HG03354 (cell line): ENCODE data around the gene DCDC2B.

Source experiments
- ATAC-seq: cut with Tn5 transposase; IDR thresholded peaks from one replicate; pipeline ENCODE4 v1.9.1; 2021; ENCODE audit warnings: mild to moderate bottlenecking; ENCODE audit not compliant: unreplicated experiment, poor library complexity, severe bottlenecking

DCDC2B gene

DNA sequence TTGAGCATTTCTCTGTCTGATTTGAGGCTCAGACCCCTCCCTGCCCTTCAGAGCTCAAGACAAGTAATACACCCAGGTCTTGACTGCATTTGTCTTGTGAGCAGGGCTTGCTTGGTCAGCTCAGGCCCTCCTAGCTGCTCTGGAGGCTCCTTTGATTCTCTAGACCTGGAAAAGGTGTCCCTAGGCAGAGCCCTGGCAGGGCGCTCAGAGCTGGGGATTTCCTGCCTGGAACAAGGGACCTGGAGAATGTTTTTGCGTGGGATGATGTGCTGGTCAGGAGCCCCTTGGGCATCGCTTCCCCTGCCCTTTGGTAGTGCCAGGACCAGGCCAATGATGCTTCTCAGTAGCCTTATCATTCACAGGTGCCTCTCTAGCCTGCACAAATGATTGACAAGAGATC lies 13.4 kb upstream of the DCDC2B start:
- no peak for ATAC-seq

DNA sequence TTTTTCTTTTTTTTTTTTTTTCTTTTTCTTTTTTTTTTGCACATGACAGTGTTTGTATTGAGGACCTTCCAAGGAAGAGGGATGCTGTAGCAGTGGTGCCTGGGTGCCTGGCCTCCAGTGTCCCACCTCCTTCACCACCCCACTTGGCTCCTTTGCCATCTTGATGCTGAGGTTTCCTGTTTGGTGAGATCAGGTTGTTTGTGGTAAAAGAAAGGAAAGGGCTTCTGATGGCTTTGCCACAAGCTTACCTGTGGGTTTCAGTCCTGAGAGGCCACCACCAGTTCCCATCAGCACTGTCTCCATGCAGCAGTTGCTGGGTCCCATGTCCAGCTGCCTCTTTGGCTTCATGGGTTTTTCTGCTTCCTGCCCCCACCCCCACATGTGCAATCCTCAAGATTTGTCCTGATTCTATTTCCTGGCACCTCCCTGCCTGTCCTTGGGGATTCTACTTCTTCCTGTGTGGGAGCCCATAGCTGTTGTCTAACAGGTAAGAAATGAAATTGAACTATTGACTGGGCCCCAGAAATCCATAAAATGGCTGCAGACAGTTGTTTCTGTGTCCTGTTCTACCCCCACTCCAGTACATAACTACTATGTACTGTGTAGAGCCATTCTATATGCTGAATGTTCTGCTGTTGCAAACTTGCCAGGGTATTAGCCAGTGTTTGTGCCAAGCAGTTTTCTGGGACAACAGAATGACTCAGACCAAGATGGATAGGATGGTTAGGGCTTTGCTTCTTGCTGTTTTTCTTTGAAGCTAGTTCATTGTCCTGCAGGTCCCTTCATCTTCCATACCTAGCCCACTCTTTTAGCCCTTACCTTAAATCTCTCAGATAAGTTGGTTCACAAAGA lies 12.7 kb upstream of the DCDC2B start:
- ATAC-seq = no peak

DNA sequence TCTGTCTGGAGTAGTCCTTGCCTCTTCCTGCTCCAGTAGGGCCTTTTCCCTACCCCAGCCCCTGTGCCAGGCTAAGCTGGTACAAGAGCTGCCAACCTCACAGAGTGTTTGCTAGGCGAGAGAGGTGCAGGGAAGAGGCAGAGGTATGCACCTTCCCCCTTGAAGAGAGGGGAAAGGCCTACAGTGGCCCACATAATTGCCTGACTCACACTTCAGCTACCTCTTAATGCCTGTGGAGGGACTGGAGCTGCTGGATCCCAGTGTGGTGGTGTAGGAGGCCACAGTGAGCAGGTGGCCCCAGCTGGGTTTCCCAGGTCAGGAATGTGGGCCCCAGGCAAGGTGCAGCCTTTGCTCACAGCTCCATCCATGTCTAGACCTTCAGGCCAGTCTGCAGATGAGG lies 11.8 kb upstream of the DCDC2B start:
- no peak for ATAC-seq

DNA sequence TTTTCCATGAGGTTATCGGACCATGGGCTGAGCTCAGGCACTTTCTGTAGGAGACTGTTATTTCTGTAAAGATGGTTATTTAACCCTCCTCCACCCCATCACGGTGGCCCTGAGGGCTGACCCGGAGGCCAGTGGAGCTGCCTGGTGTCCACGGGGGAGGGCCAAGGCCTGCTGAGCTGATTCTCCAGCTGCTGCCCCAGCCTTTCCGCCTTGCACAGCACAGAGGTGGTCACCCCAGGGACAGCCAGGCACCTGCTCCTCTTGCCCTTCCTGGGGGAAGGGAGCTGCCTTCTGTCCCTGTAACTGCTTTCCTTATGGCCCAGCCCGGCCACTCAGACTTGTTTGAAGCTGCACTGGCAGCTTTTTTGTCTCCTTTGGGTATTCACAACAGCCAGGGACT lies 11.1 kb upstream of the DCDC2B start:
- no peak for ATAC-seq

DNA sequence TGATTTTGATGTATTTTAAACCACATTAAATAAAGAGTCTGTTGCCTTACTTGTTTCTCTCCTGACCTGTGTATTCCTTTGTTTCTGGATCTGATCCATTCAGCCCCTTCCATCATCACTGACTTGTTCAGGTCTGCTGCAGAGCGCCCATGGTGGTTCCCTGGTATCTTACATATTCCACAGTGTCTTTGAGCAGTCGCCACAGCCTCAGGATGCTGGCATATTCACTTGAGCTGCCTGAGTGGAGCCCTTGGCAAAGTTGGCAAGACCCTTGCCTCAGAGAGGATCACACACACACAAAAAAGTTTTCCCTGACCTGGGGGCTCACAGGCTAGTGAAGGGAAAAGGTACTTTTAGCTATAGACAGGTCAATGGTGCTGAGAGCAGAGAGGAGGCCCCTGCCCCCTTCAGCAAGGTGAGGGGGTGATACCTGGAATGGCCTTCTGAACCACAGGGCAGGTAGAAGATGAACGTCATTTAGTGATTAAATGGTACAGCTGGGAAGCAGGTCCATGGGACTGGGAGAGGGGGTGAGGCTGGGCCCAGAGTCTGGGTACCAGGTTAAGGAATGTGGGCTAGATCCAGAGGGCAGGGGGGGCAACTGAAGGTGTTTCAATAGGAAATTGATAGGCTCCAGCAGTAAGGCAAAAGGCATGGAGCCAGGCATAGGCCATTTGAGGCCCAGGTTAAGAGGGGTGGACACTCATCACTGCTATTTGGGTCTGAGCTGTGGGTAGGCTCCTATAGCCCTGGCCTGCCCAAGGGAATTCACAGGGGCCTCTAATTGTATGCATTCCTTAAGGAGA lies 10.4 kb upstream of the DCDC2B start:
- ATAC-seq = no peak

DNA sequence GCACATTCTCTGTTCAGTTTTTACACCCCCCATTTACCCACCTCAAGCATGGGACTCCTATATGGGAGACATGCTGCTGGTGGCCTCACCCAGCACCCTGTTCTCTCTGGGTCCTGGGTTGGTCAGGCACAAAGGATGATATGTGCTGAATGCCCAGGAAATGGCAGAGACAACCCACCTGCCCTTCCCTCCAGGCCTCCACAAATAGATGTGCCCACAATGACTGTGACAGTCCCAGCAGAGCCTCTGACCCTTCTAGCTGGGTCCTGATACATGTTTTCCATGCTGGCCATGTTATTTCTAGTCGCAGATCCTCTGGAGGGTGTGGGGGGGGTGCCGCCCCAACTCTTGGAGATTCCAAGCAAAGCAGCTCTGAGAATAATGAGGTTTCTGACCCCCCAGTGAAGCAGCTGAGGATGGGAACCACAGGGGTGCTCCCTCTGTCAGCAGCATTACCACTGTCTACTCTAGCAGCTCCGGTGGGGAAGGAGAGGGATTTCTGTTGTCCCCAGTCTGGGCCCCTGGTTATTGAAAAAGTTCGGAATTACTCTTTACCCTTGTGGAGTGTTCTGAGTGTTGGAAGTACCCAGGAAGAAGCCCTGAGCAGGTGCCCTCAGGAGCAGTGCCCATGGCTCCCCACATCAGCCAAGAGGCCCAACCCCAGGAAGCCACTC lies 9.7 kb upstream of the DCDC2B start:
- ATAC-seq = no peak

DNA sequence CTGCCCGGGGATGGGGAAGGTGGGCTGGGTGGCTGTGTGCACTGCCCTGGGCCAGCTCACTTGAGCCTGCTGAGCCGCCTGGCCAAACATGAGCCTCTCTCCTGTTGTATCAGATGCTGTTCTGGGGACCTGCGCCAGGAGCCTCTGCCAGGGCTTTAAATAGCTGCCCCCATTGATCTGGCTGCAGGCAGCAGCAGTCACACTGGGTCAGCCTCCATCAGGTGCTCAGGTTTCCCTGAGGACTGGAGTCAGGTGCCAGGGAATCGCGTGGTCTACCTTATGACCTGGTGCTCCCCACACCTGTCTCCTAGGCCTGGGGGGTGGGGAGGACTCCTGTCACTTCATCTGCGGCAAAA lies 9.2 kb upstream of the DCDC2B start:
- no peak for ATAC-seq

DNA sequence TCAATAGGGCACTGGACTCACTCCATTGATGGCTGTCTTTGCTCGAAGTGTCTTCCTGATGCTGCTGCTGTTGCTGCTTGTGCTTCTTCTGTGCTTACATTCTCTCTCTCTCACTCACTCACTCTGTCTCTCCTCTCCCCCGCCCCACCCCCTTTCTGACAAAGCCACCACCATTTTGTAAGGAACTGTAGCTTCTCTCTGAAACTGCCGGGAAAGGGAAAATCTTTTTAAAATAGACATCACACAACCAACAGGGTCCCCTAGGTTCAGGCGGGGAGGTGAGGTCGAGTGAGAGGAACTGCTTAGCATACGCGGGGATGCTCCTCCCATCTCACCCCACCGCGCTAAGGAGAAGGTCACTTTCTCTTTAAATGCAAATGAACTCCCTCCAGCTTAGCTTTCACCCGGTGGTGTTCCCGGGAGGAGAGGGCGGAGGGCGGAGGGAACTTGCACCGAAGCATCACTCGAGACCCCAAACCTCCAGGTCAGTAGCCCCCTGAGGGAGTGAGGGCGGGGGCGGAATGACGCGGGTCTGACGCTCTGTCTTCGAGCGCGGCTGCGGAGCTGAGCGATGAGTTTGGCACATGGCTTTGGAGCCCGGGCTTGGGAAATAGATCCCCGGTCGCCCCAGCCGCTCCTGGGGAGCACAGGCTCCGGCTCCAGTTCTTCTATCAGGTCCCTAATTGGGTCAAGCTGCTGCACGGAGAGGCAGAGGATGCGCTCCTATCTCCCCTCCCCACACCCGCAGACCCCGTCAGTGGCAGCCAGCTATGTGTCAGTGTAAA lies 8.5 kb upstream of the DCDC2B start, which contains the start of gene CCDC28B:
CCDC28B (plus strand) TSS at position 370 of the 785 bp plus-strand sequence. CDS start 1,341 bp downstream, outside the sequence.
- no peak for ATAC-seq

DNA sequence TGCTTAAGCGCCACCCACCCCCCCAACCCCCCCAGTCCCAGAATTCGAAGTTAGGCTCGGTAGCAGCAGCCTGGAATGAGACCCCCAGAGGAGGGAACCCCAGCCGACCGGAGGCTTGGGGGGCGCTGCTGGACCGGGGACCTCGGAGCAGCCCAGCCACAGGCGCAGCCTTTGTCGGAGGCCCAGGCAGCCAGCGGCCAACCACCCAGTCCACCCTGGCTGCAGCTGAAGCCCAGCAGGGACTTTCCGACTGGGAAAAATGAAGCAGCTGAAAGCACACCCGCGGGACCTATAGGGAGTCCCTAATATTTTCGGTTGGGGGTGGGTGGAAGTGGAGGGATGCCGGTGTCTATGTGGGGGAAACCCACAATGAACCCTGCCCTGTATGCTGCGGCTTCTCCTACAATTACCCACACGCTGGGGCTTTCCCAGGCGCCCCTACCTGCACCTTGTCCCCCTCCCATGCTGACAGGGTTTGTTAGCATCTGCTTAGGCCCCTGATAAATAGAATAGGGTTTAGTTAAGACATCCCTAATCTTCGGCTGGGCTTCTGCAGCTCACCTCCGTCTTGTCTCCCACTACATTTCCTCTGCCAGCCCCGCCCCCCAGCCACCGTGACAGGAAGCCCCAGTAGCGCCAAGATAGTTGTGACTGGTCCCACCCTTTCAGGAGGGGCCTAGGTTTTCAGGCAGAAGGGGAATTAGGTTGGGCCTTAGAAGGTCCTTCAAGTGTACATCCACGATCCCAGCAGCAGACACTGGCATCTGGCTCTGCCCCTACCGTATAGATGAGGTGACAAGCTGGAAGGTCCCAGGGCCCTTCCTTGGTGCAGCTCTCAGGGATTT lies 7.7 kb upstream of the DCDC2B start:
- ATAC-seq = peak; percentile 35

DNA sequence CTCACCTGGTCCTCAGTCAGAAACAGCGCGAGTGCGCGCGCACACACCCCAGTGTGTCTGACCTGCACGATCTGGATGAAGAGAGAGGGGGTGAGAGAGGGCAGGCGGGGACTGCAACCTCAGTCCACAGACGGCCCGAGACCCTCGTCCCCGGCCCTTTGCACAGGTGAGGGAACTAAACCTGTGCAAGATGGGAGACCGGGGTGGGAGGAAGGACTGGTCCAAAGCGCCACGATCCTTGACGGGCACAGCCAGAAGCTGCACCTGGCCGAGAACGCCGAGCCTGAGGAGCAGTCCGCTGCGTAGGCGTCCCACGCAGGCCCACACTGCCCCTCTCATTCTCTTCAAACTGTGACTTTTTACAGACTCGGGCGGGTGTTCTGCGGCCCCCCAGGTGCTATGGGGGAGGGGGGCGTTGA lies 3.9 kb upstream of the DCDC2B start:
- no peak for ATAC-seq

DNA sequence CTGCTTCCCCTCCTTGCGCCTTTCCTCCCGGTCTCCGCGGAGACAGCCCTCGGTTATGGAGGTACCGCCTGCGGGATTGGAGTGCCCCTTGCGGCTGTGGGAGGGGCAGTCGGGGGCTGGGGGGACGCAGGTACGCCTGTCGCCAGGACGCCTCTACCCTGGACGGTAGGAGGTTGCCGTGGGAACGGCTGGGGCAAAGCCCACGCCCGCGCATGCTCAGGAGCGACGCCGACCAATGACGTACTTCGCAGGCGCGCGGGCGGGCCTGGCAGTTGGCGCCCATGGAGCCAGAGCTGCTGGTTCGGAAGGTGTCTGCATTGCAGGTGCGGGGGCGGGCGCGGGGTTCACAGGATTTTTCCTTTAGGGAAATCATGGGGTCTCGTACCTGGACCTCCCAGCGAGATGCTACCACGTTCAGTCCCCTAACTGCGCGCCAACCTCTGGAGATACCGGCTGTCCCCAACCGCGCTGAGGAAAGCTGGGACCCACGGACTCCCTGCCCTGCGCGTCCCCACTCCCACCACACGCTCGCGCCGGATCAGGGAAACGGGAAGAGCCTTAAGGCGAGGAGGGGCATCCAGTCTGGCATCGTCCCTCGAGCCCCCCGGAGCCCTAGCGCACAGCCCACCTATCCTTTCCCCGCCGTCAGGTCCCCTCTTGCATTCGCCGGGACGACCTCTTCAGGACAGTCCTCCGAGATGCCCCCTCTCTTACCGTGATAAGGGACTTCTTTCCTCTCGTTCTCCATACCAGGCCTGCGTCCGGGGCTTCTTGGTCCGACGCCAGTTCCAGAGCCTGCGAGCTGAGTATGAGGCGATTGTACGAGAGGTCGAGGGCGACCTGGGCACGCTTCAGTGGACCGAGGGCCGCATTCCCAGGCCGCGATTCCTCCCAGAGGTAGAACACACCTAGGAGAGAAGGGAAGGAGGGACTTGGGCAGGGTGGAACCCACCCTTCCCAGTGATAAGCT lies 3.2 kb upstream of the DCDC2B start, which contains the start of gene IQCC:
IQCC (plus strand) TSS at position 271 of the 970 bp plus-strand sequence; CDS start at position 282, 11 bp downstream.
- peak; percentile 60 for ATAC-seq

DNA sequence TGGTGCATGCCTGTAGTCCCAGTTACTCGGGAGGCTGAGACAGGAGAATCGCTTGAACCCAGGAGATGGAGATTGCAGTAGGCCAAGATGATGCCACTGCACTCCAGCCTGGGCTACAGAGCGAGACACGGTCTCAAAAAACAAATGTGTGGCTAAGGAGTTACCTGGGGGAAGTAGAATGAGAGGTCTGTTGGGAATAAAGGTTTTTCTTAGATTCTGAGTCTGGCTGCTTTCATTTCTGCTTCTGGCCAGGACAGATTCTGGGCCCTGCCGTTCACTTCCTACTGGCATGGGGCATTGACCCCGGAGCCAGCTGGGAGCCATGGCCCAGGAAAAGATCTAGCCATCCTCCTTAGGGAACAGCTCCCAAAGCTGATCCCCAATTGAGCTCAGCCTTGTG lies 420 bp upstream of the DCDC2B start:
- ATAC-seq = no peak

DNA sequence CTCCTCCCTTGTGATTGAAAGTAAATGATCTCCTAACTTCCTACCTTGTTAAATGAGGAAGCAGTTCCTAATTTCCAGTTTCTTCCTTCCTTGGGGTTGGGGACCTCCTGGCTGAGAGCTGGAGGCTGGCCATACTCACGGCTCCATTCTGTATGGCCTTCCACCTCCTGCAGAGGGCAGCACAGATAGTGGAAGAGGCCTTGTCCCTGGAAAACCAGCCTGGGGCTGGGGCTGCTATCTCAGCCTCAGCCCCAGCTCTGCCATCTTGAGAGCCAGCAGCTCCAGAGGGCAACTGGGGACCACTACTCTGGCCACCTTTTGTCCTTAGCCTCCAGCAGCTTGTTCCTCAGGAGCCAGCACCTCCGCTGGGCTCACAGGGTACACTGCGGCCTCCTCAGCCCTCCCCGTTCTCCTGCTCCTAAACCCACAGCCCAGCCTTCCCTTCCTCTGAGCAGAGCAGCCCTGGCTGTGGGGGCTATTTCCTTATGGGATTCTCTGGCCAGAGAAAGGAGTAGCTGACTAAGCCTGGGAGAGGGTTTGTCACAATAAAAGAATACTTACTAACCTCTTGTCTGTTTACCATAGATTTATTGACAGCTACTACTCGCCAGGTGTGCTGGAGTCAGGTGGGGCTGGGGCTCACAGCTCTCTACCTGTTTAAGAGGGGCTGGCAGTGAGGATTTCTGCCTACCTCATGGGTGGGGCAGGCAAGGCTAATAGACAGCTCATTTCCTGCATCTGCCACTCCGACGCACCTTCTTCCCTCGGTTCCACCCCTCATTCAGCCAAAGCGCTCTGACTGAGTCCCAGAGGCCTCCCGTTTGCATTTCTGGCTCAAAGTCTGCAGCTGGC lies 7.0 kb downstream of the DCDC2B start:
- ATAC-seq = no peak

DNA sequence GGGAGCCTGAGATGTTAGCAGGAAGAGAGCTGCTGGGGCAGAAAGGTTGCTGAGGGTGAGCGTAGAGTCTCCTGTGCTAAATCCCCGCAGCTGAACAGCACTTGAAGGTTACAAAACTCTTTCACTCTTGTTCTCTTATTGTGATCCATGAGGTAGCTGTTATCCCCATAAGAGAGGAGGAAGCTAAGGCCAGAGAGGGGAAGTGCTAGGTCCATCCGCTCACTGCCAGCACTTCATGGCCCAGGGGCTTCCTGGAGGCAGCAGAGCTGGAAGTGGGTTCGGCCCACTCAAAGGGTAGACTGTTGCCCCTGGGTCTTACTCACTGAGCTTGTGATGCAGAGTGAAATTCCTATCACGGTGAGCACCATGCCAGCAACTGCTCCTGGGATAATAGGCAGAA lies 7.7 kb downstream of the DCDC2B start:
- ATAC-seq = no peak

DNA sequence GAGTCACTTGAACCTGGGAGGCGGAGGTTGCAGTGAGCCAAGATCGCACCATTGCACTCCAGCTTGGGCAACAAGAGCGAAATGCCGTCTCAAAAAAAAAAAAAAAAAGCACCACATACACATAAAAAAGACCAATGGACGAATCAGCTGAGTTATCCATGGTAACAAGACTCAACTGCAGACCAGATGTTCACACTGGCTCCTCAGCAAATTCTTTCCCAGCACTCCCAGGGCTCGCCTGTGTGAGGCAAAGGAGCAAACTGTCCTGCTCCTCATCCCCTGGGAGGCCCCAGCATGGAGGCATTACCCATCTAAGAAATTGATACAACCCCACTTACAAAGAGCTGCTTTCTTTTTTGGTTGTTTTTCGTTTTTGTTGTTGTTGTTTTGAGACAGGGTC lies 10.1 kb downstream of the DCDC2B start:
- ATAC-seq = no peak

DNA sequence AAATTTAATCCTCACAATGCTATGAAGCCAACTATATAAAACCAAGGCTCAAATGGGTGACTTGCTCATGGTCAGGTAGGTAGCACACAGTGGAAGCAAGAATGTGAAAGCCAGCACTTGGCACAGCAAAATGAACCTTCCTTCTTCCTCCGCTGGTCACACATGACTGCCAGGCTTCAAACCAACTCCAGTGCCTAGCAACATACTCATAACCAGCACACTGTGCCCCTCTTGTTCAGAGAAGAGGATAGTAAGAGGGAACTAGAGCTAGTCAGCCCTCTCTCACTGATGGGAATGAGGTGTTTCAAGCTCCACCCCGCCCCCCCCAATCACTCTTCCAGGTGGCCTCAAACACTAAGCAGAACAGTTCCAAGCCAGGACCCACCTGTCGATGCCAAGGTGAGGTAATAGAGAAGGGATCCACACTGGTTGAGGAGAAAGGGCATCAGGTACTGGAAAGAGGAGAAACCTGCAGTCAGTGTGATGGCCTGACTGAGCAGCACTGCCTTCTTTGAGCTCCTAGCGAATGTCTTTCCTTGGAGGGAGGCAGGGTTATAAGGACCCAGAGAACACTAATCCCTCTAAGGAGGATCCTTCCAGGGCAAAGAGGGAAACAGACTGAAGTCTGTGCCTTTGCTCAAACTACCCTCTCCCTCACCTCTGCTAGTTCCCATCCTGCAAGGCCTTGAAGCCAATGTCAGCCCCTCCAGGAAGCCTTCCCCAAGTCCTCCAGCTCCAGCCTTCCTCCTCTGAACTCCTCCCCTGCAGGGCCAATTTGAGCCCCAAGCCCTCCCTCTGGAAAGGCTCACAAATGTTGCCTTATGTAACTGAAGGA lies 12.1 kb downstream of the DCDC2B start:
- no peak for ATAC-seq
